Measurements from ENCODE around the gene KRT33A.
"Not testable (repeated sequence)": the region's sequence is repeated elsewhere in the genome, so short reads cannot be mapped to it uniquely, and the experiment has no call there.

Gene KRT33A

DNA sequence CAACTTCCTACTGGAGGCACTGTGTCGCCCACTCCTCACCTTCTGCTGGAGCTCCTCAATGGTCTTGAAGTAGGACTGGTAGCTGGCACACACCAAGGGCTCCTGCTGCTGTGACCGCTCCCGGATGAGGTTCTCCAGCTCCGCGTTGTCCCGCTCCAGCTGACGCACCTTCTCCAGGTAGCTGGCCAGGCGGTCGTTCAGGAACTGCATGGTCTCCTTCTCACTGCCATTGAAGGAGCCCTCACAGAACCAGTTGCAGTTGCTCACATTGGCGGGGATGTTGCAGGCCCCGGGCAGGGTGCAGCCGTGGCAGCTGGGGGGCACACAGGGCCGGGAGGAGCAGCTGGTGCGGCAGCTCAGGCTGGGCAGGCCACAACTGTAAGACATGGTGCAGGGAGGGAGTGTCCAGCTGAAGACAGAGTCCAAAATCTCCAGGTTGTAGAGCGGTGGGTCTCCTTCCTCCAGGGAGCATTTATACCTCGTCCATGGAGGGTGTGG is at the start of gene KRT33A:
Gene KRT33A (minus strand): TSS at position 448 of the 498 bp plus-strand sequence. CDS start 61 bp downstream, at position 387.
- not testable (repeated sequence) for H3K27ac Mint-ChIP-seq, H3K9me3 Mint-ChIP-seq, H3K36me3 Mint-ChIP-seq, H3K4me3 Mint-ChIP-seq, H3K27me3 Mint-ChIP-seq
- H3K4me1 Mint-ChIP-seq, result peaks cover 12% of the 10 kb centered on the region

DNA sequence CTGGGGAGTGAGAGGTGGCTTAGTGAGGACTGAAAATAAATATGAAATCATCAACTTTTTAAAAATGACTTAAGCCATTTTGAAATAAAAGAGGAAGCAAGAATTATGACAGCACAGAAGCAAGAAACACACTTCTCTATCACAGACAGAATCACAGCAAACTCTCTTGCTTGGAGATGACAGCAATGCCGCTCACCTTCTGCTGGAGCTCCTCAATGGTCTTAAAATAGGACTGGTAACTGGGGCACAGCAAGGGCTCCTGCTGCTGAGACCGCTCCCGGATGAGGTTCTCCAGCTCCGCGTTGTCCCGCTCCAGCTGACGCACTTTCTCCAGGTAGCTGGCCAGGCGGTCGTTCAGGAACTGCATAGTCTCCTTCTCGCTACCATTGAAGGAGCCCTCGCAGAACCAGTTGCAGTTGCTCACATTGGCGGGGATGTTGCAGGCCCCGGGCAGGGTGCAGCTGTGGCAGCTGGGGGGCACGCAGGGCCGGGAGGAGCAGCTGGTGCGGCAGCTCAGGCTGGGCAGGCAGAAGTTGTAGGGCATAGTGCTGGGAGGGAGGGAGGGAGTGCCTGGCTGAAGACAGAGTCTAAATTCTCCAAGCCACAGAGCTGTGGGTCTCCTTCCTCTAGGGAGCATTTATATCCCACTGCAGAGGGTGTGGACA is 46.5 kb upstream of the KRT33A start, which contains the start of gene KRT31:
Gene KRT31 (minus strand): TSS at position 613 of the 665 bp plus-strand sequence. CDS start 69 bp downstream, at position 544.
- Mint-ChIP-seq H3K9me3 (no peaks in the 10 kb centered on the region), H3K36me3 (no peaks in the 10 kb centered on the region), H3K4me1 (peaks cover 10% of the 10 kb centered on the region), H3K27me3 (peaks cover 1% of the 10 kb centered on the region), H3K27ac (no peak within 1 kb of the TSS), H3K4me3 (no peak within 1 kb of the TSS)

DNA sequence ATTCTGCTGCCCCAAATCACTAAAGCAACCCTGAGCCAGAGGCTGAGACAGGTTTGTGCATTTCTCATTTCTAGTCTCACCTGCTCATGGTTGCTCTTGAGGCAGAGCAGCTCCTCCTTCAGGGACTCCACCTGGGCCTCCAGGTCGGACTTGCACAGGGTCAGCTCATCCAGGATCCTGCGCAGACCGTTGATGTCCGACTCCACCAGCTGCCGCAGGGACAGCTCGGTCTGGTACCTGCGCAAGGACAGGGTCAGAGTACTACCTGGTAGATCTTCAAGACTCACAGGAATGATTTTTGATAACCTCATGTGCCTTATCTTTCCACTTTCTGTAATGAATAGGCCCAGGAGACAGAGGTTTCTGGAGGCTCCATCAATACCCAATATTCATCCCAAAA is 45.7 kb upstream of the KRT33A start:
- H3K27ac Mint-ChIP-seq, result no peak overlapping the region
- peaks cover 8% of the 10 kb centered on the region for H3K4me1 Mint-ChIP-seq
- no peaks in the 10 kb centered on the region for H3K36me3 Mint-ChIP-seq

DNA sequence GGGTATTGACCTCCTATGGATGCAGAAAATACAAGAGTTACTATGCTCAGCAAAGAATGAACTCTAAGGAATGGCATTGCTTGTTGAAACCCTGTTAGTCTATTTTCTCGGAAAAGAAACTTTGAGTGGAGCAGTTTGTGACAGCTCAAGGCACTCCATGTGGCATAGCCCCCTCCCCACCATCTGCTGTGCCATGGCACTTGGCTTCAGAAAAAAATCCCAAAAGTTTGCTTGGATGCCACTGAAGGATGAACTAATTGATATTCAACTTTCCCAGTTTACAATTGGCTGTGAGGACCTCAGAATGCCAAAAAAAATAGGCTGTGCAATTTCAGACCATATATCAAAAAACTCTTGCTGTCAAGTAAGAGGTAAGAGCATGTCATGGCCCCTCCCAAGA is 45.0 kb upstream of the KRT33A start:
- no peaks in the 10 kb centered on the region for H3K9me3 Mint-ChIP-seq
- no peak overlapping the region for H3K4me3 Mint-ChIP-seq
- H3K4me1 Mint-ChIP-seq, result peaks cover 8% of the 10 kb centered on the region
- no peak overlapping the region for H3K27ac Mint-ChIP-seq
- no peaks in the 10 kb centered on the region for H3K36me3 Mint-ChIP-seq
- peaks cover 1% of the 10 kb centered on the region for H3K27me3 Mint-ChIP-seq

More for the DNA sequence above, 45.7 kb upstream of the KRT33A start:
- no peak overlapping the region for H3K4me3 Mint-ChIP-seq
- no peaks in the 10 kb centered on the region for H3K9me3 Mint-ChIP-seq
- peaks cover 1% of the 10 kb centered on the region for H3K27me3 Mint-ChIP-seq

DNA sequence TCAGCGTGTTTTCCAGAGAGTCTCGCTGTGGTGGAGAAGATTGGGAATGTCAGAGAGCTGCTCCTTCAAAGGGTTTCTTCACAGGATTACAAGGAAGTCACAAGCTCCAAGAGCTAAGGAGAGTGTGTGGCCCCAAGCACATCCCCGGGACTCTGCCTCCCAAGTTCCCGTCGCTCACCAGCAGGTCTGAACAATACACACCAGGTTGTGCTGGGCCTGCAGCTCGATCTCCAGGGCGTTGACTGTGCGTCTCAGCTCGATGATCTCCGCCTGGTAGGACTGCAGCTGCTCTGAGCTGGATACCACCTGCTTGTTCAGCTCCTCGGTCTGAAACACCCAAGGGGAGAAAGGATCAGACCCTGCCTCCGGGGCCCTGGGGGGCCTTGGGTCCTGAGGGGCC is 44.4 kb upstream of the KRT33A start:
- H3K4me1 Mint-ChIP-seq, H3K4me3 Mint-ChIP-seq, H3K27me3 Mint-ChIP-seq, H3K36me3 Mint-ChIP-seq, H3K27ac Mint-ChIP-seq, H3K9me3 Mint-ChIP-seq: not testable (repeated sequence)

DNA sequence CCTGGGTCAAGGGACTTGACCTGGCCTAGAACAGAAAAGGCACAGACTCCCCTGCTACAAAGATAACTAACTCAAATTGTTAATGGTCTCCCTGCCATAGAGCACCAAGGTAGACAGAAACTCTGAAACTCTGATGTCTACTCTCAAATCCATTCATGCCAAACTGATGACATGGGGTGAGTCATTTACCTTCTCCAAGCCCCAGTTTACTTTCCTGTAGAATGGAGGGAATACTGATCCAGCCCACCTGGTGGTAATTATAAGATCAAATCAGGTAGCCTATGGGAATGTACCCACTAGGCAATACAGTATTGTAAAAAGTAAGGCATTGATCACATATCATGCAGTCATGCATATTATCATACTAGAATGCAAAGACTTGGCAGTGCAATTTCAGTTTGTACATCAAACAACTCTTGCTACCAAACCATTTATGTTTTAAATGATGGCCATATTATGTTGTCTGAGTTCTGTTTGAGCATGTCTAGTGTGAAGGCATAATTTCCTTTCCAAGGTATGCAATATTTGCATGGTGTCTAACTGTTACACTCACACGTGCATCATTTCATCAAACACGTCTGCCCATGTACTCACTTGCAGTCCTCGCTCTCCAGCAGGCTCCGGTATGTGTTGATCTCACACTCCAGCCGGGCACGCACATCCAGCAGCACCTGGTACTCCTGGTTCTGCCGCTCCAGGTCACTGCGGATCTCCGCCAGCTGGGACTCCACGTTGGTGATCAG is 43.8 kb upstream of the KRT33A start:
- no peak overlapping the region for H3K4me3 Mint-ChIP-seq
- no peak overlapping the region for H3K27ac Mint-ChIP-seq
- H3K27me3 Mint-ChIP-seq, result peaks cover 1% of the 10 kb centered on the region
- H3K9me3 Mint-ChIP-seq, result no peaks in the 10 kb centered on the region
- H3K4me1 Mint-ChIP-seq, result peaks cover 7% of the 10 kb centered on the region
- no peaks in the 10 kb centered on the region for H3K36me3 Mint-ChIP-seq

DNA sequence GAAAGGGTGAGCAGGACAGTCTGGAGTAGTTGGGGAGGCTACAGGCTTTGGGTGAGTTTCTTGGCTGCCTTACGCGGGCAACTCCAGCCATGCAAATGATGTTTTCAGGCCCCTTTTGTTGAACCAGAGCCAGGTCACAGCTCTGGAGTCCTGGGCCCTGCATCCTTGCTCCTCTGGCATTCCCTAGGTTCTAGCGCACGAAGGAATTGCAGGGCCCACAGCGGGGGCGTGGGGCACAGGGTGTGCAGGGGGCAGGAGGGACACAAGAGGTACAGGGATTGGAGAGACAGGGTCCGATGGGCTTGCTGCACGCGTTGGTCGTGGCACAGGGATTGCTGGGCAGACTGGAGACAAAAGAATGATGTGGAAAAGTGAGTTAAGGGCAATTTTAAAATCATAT is 43.2 kb upstream of the KRT33A start:
- H3K4me3 Mint-ChIP-seq, result no peak overlapping the region
- H3K27ac Mint-ChIP-seq, result no peak overlapping the region
- no peaks in the 10 kb centered on the region for H3K9me3 Mint-ChIP-seq
- H3K36me3 Mint-ChIP-seq, result no peaks in the 10 kb centered on the region
- H3K4me1 Mint-ChIP-seq, result peaks cover 3% of the 10 kb centered on the region
- H3K27me3 Mint-ChIP-seq, result peaks cover 1% of the 10 kb centered on the region

DNA sequence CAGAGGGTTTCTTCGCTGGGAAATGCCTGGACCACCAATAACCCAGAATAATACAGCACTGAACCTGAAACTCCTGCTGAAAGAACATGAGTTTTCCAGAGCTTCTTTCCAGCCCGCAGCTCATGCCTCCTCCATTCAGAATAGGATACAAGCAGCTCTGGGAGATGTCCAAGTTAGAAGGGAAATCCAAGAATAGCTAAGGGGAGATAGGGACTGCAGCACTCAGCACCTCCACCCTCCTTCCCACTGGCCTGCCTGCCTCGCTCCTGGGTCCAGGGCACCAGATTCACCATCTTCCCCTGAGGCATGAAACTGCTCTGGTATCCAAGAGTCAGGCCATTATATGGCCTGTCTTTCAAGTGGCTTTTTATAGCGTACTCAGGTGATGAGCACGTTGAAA is 42.7 kb upstream of the KRT33A start:
- Mint-ChIP-seq H3K27me3 (peaks cover 1% of the 10 kb centered on the region), H3K4me3 (no peak overlapping the region), H3K9me3 (no peaks in the 10 kb centered on the region), H3K36me3 (no peaks in the 10 kb centered on the region), H3K4me1 (peaks cover 3% of the 10 kb centered on the region), H3K27ac (no peak overlapping the region)

DNA sequence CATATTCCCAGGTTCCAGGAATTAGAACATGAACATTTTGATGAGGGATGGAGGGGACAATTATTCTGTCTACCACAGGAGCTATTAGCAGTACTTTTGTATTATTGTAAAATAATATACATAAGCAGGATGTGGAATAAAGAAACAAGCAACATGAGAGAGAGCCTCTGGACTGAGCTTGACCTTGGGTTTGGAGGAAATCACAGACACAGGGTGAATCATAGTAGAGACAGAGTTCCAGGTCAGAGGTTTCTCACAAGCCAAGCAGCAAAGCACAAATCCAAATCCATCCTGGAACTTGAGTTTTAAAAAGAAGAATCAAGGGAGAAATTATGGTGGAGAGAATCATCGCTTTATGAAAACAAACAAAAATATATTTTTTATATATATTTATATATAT is 41.6 kb upstream of the KRT33A start:
- H3K27ac Mint-ChIP-seq, result no peak overlapping the region
- peaks cover 3% of the 10 kb centered on the region for H3K4me1 Mint-ChIP-seq
- peaks cover 2% of the 10 kb centered on the region for H3K36me3 Mint-ChIP-seq
- peaks cover 1% of the 10 kb centered on the region for H3K27me3 Mint-ChIP-seq
- no peak overlapping the region for H3K4me3 Mint-ChIP-seq
- no peaks in the 10 kb centered on the region for H3K9me3 Mint-ChIP-seq

DNA sequence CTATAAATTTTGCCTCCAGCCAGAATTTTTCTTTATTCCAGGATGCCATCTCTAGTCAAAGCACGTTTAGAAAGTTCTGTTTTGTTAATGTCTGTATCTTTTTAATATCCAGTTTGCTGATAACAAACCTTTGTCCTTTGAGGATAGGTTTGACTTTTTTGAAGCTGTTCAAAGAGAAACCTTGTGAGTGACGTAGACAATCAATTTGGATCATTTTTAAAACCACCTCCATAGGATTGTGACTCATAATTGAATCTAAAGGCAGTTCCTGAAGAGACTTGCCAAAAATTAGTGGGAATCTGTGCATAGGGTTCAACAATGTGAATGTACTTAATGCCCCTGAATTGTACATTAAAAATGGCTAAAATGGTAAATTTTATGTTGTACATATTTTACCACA is 40.9 kb upstream of the KRT33A start:
- Mint-ChIP-seq H3K9me3 (peaks cover 4% of the 10 kb centered on the region), H3K4me1 (peaks cover 3% of the 10 kb centered on the region), H3K27me3 (peaks cover 3% of the 10 kb centered on the region), H3K4me3 (no peak overlapping the region), H3K36me3 (peaks cover 4% of the 10 kb centered on the region), H3K27ac (no peak overlapping the region)

DNA sequence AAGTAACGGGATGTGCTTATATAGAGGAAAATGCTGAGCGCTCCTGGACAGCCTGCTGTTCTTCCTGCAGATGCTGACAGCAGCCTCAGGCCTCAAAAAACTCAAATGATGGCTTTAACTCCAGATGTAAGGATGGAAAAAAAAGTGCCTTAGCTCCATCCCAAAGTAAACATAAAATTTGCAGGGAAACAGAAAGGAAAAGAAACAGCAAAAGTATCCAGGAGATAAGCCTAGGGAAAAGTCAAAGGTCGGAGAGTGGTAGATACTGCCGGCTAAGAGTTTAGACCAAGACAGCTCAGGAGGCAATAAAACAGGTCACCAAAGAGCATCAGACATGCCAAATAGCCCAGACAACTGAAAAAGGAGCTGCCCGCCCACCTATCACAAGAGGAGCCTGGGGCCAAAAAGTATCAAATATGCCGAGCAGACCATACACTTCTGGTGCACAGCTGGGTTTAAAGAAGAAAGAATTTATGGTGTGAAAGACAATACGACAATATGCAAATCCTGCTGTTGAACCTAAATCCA is 39.8 kb upstream of the KRT33A start:
- peaks cover 5% of the 10 kb centered on the region for H3K36me3 Mint-ChIP-seq
- peaks cover 7% of the 10 kb centered on the region for H3K9me3 Mint-ChIP-seq
- peaks cover 4% of the 10 kb centered on the region for H3K27me3 Mint-ChIP-seq
- H3K4me1 Mint-ChIP-seq, result no peaks in the 10 kb centered on the region
- no peak overlapping the region for H3K4me3 Mint-ChIP-seq
- H3K27ac Mint-ChIP-seq, result no peak overlapping the region

DNA sequence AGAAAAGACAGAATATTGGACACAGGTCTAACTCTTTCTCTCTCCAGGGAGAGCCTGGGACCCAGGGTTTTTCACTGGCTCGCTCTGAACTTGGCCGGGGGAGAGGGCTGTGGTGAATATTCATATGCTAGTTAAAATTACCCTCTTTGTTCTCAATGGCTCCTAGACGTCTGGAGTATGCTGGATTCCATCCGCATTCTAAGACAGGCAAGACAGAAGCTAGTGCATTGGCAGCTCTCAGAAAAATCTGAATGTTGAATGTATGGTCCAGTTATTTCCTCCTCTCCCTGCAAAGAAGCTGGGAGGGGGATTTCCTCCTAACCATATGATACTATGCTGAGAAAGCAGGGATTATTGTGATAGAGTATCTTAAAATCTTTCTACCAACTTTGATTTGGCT is 37.0 kb upstream of the KRT33A start:
- Mint-ChIP-seq H3K27me3 (peaks cover 3% of the 10 kb centered on the region), H3K4me1 (no peaks in the 10 kb centered on the region), H3K36me3 (peaks cover 5% of the 10 kb centered on the region), H3K4me3 (no peak overlapping the region), H3K9me3 (peaks cover 7% of the 10 kb centered on the region), H3K27ac (no peak overlapping the region)

DNA sequence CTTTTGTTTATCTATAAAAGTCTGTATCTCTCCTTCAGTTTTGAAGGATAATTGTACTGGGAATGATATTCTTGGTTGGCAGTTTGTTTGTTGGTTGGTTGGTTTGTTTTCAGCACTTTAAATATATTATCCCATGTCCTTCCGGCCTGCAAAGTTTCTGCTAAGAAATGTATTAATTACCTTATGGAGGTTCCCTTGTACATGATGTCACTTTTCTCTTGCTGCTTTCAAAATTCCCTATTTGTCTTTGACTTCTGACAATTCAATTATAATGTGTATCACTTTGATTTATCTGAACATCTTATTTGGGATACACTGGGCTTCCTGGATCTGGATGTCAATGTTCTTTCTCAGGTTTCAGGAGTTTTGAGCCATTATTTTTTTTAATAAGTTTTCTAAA is 35.6 kb upstream of the KRT33A start:
- H3K4me1 Mint-ChIP-seq, result no peaks in the 10 kb centered on the region
- H3K36me3 Mint-ChIP-seq, result peaks cover 5% of the 10 kb centered on the region
- H3K9me3 Mint-ChIP-seq, result peaks cover 7% of the 10 kb centered on the region
- peak overlapping the region; percentile 17 for H3K27ac Mint-ChIP-seq
- H3K4me3 Mint-ChIP-seq, result no peak overlapping the region
- H3K27me3 Mint-ChIP-seq, result peaks cover 3% of the 10 kb centered on the region

DNA sequence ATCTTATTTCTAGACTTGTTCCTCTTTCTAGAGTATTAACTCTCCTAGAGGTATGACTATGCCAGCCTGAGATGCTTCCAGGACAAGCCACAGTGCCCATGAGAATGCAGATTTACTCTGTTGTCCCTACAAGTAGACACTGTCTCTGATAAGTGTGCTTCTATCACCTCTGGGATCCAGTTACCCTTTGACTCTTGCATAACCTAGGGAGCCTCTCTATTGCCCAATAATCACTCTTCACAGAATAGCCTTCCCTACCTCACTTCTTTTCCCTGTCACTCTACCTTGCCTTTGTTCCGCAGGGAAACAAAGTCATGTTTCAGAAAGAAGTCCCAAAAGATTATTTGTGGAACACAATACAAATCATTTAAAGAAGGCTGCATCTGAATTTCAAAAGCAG is 33.1 kb upstream of the KRT33A start:
- H3K27me3 Mint-ChIP-seq, result peaks cover 3% of the 10 kb centered on the region
- no peak overlapping the region for H3K27ac Mint-ChIP-seq
- H3K4me3 Mint-ChIP-seq, result no peak overlapping the region

DNA sequence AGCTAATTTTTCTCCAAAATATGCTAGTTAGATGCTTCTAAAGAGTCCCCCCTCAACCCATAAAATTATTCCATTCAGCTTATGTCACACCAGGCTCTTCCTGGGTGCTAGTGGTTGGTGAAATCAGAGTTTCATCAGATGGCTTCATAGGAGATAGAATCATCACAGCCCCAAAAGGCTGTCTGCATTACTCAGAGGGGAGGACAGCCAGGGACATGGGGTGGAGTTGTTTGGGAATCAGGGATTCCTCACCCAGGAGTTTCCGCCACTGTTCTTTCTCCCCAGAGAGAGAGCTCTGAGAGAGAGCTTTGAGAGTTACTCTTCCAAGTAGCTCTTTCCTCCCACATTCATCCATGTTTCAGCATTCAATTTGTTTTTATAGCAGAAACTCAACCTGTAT is 31.8 kb upstream of the KRT33A start:
- peaks cover 16% of the 10 kb centered on the region for H3K4me1 Mint-ChIP-seq
- H3K9me3 Mint-ChIP-seq, result peaks cover 7% of the 10 kb centered on the region
- H3K4me3 Mint-ChIP-seq, result no peak overlapping the region
- H3K27ac Mint-ChIP-seq, result no peak overlapping the region
- peaks cover 5% of the 10 kb centered on the region for H3K36me3 Mint-ChIP-seq
- H3K27me3 Mint-ChIP-seq, result peaks cover 3% of the 10 kb centered on the region

More for the DNA sequence above, 33.1 kb upstream of the KRT33A start:
- H3K9me3 Mint-ChIP-seq, result peaks cover 7% of the 10 kb centered on the region
- H3K4me1 Mint-ChIP-seq, result peaks cover 3% of the 10 kb centered on the region
- peaks cover 5% of the 10 kb centered on the region for H3K36me3 Mint-ChIP-seq

DNA sequence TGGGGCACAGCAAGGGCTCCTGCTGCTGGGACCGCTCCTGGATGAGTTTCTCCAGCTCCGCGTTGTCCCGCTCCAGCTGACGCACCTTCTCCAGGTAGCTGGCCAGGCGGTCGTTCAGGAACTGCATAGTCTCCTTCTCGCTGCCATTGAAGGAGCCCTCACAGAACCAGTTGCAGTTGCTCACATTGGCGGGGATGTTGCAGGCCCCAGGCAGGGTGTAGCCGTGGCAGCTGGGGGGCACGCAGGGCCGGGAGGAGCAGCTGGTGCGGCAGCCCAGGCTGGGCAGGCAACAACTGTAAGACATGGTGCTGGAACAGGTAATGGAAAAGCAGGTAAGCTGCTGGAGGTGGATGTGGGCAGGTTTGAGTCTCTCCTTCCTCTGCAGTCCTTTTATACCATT is 31.3 kb upstream of the KRT33A start, which contains the start of gene KRT34:
Gene KRT34 (minus strand): TSS at position 364 of the 400 bp plus-strand sequence. CDS start 60 bp downstream, at position 304.
- not testable (repeated sequence) for H3K4me3 Mint-ChIP-seq, H3K36me3 Mint-ChIP-seq, H3K9me3 Mint-ChIP-seq, H3K27me3 Mint-ChIP-seq, H3K27ac Mint-ChIP-seq
- H3K4me1 Mint-ChIP-seq, result peaks cover 21% of the 10 kb centered on the region

All from activated naive CD4-positive, alpha-beta T cell treated with anti-CD3 and anti-CD28 coated beads, Interleukin-2, amount 50 U/mL, for 24 hours (primary cell).